WTC11 (cell line): ENCODE results near the gene MAP3K14.

Source experiments
- GABPB1 ChIP-seq: sonication (generic); formaldehyde crosslinking; IDR thresholded peaks from 2 replicates; pipeline ENCODE4 v1.8.1; 2023; ENCODE audit warnings: mild to moderate bottlenecking, missing genetic modification reagents
- KAT7 ChIP-seq: sonication (generic); formaldehyde crosslinking; IDR thresholded peaks from 2 replicates; pipeline ENCODE4 v1.8.1; 2023; ENCODE audit warnings: missing genetic modification reagents, mild to moderate bottlenecking, borderline replicate concordance
- NR1H2 ChIP-seq: sonication (generic); formaldehyde crosslinking; IDR thresholded peaks from 2 replicates; pipeline ENCODE4 v1.9.0; 2021; ENCODE audit warnings: mild to moderate bottlenecking, moderate library complexity, missing genetic modification reagents
- RELA ChIP-seq: sonication (generic); formaldehyde crosslinking; IDR thresholded peaks from 2 replicates; pipeline ENCODE4 v1.8.1; 2022; ENCODE audit warnings: missing genetic modification reagents, mild to moderate bottlenecking, borderline replicate concordance
- SP1 ChIP-seq: sonication (generic); formaldehyde crosslinking; conservative IDR thresholded peaks from 2 replicates; pipeline ENCODE4 v1.8.1; 2022; ENCODE audit warnings: missing genetic modification reagents
- TF ChIP-seq, protein P1 (sequence below): sonication (generic); formaldehyde crosslinking; IDR thresholded peaks from 2 replicates; pipeline ENCODE4 v1.8.0; 2022; ENCODE audit warnings: mild to moderate bottlenecking, missing genetic modification reagents
- TF ChIP-seq, protein P2 (sequence below): fragments of 200-600 bp; IDR thresholded peaks from 2 replicates; pipeline ENCODE4 v1.8.0; 2022; ENCODE audit warnings: antibody characterized with exemption

DNA sequence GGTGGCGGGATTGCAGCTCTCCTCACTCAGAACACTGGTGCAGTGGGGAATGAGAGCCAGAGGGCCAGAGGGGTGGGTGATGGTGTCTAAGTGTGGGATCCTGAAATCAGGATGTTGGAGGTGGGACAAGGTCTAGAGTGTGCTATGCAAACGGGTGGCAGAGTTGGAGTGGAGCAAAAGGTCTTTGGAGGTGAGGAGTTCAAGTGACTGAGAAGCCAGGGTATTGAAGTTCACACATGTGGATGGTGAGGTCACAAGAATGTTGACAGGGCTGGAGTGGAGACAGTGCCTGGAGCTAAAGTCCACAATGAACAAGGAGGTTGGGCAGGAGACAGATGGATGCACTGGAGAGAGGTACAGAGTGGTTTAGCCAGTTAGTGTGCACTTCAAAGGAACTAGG is 38.3 kb upstream of the MAP3K14 start:
- TF ChIP-seq NR1H2 (CRISPR knock-in tag) (no peak), KAT7 (no peak), RELA (CRISPR knock-in tag) (no peak), SP1 (CRISPR knock-in tag) (no peak), GABPB1 (CRISPR knock-in tag) (no peak)
- TF ChIP-seq, protein P1, sequence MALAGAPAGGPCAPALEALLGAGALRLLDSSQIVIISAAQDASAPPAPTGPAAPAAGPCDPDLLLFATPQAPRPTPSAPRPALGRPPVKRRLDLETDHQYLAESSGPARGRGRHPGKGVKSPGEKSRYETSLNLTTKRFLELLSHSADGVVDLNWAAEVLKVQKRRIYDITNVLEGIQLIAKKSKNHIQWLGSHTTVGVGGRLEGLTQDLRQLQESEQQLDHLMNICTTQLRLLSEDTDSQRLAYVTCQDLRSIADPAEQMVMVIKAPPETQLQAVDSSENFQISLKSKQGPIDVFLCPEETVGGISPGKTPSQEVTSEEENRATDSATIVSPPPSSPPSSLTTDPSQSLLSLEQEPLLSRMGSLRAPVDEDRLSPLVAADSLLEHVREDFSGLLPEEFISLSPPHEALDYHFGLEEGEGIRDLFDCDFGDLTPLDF (CRISPR knock-in tag) = no peak
- TF ChIP-seq, protein P2, sequence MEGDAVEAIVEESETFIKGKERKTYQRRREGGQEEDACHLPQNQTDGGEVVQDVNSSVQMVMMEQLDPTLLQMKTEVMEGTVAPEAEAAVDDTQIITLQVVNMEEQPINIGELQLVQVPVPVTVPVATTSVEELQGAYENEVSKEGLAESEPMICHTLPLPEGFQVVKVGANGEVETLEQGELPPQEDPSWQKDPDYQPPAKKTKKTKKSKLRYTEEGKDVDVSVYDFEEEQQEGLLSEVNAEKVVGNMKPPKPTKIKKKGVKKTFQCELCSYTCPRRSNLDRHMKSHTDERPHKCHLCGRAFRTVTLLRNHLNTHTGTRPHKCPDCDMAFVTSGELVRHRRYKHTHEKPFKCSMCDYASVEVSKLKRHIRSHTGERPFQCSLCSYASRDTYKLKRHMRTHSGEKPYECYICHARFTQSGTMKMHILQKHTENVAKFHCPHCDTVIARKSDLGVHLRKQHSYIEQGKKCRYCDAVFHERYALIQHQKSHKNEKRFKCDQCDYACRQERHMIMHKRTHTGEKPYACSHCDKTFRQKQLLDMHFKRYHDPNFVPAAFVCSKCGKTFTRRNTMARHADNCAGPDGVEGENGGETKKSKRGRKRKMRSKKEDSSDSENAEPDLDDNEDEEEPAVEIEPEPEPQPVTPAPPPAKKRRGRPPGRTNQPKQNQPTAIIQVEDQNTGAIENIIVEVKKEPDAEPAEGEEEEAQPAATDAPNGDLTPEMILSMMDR = no peak
